HCT116 (cell line): ENCODE data around the gene ZSCAN5A. TPM values are rescaled to one million over a fixed set of nuclear protein-coding genes. Genes with fewer than 3 reads are reported as not detected.

ENCODE experiments used
- ATAC-seq: fragments of 200-7000 bp; cut with Tn5 transposase; 2 replicates; pipeline ENCODE4 v1.9.1; 2020; ENCODE audit warnings: mild to moderate bottlenecking, moderate library complexity
- BruUV-seq: library from RNA; stranded (reverse); fragments of 400-500 nt; replicated peaks from 2 replicates; lab custom pipeline; 2021; lab: Mats Ljungman, UMichigan
- CTCF ChIA-PET: fragments of 300-600 bp; sonication (Branson Sonifier 250); formaldehyde crosslinking; loops from one replicate; lab custom pipeline; 2021; ENCODE audit warnings: antibody characterized with exemption; lab: Charles Lee
- POLR2A ChIA-PET: fragments of 300-600, 350-600 bp; sonication (Branson Sonifier 250); formaldehyde crosslinking; loops from one replicate; lab custom pipeline; 2021; ENCODE audit warnings: antibody characterized with exemption; lab: Charles Lee
- RAD21 ChIA-PET, 2 experiments: fragments of 300-600 bp; sonication (Branson Sonifier 250); formaldehyde crosslinking; loops; one replicate each; lab custom pipeline; 2023; ENCODE audit warnings: low total read pairs in 2 of 2; ENCODE audit not compliant: uncharacterized antibody in 2 of 2, unreplicated experiment in 2 of 2, low non-redundant PET in 1 of 2; lab: Charles Lee
- DNase-seq: peaks from one replicate; pipeline ENCODE4 v3.0.0-alpha.2; 2010; ENCODE audit warnings: low read depth, low spot score
- H2AFZ ChIP-seq: fragments of 200-600 bp; shearing (Covaris generic), sonication (generic); 2 replicates; pipeline ENCODE4 v1.6.1; 2017; ENCODE audit warnings: low read depth, mixed run types, mixed read lengths, antibody characterized with exemption, low read length; ENCODE audit not compliant: poor library complexity, severe bottlenecking
- H3K27ac ChIP-seq: 2 replicates; pipeline ENCODE4 v1.5.1; 2012; ENCODE audit warnings: low read depth, low read length
- H3K27me3 ChIP-seq: fragments of 200-600 bp; sonication (generic); 2 replicates; pipeline ENCODE4 v1.6.1; 2016; ENCODE audit warnings: mixed run types, low read length, mixed read lengths; ENCODE audit not compliant: insufficient read depth
- H3K36me3 ChIP-seq, 2 experiments: fragments of 200-500 bp in 1 of 2; fragments of 200-600 bp in 1 of 2; sonication (Bioruptor generic) in 1 of 2; sonication (generic) in 1 of 2; 2 replicates each; pipeline versions ENCODE4 v1.5.1 to v1.6.1; 2014 to 2016; ENCODE audit warnings: low read length in 2 of 2, inconsistent platforms in 1 of 2, mixed read lengths in 1 of 2, mixed run types in 1 of 2; ENCODE audit not compliant: insufficient read depth in 2 of 2, control insufficient read depth in 1 of 2
- H3K4me1 ChIP-seq, 2 experiments: fragments of 200-600 bp in 1 of 2; sonication (generic) in 1 of 2; 2 replicates each; pipeline versions ENCODE4 v1.5.1 to v1.6.1; 2012 to 2017; ENCODE audit warnings: low read length in 2 of 2, inconsistent platforms in 1 of 2, mild to moderate bottlenecking in 1 of 2, mixed read lengths in 1 of 2, mixed run types in 1 of 2, moderate library complexity in 1 of 2; ENCODE audit not compliant: insufficient read depth in 2 of 2, control insufficient read depth in 1 of 2
- H3K4me2 ChIP-seq: fragments of 200-600 bp; sonication (generic); 2 replicates; pipeline ENCODE4 v1.6.1; 2017; ENCODE audit warnings: mixed run types, low read length, mixed read lengths
- H3K4me3 ChIP-seq, 2 experiments: fragments of 200-600 bp in 1 of 2; sonication (generic) in 1 of 2; replicated peaks in 1 of 2; 2 replicates each; pipeline ENCODE4 v1.5.1; 2011 to 2016; ENCODE audit warnings: low read length in 2 of 2, control low read depth in 1 of 2, low read depth in 1 of 2, mild to moderate bottlenecking in 1 of 2, mixed read lengths in 1 of 2, mixed run types in 1 of 2
- H3K79me2 ChIP-seq: fragments of 200-600 bp; sonication (generic); 2 replicates; pipeline ENCODE4 v1.6.1; 2017; ENCODE audit warnings: mild to moderate bottlenecking, mixed run types, low read length, moderate library complexity, mixed read lengths; ENCODE audit not compliant: insufficient read depth
- H3K9ac ChIP-seq: fragments of 200-600 bp; sonication (generic); 2 replicates; pipeline ENCODE4 v1.6.1; 2016; ENCODE audit warnings: low read length, mixed read lengths
- H3K9me2 ChIP-seq: fragments of 200-600 bp; sonication (generic), shearing (Covaris generic); 2 replicates; pipeline ENCODE4 v1.6.1; 2017; ENCODE audit warnings: mixed run types, mild to moderate bottlenecking, moderate library complexity; ENCODE audit not compliant: insufficient read depth
- H3K9me3 ChIP-seq, 2 experiments: fragments of 200-500 bp in 1 of 2; fragments of 200-600 bp in 1 of 2; sonication (Bioruptor generic) in 1 of 2; sonication (generic) in 1 of 2; 2 replicates each; pipeline ENCODE4 v1.6.1; 2014 to 2017; ENCODE audit warnings: low read length in 2 of 2, mixed read lengths in 2 of 2, inconsistent platforms in 1 of 2, low read depth in 1 of 2, mild to moderate bottlenecking in 1 of 2, mixed run types in 1 of 2, moderate library complexity in 1 of 2; ENCODE audit not compliant: control insufficient read depth in 1 of 2, insufficient read depth in 1 of 2
- H4K20me1 ChIP-seq: fragments of 200-600 bp; sonication (generic), shearing (Covaris generic); 2 replicates; pipeline ENCODE4 v1.6.1; 2017; ENCODE audit warnings: mixed run types, mild to moderate bottlenecking, moderate library complexity; ENCODE audit not compliant: insufficient read depth
- ATF3 ChIP-seq: IDR thresholded peaks from 2 replicates; pipeline ENCODE4 v1.6.1; 2012
- CBX3 ChIP-seq: IDR thresholded peaks from 2 replicates; pipeline ENCODE4 v1.6.1; 2012; ENCODE audit warnings: low read depth
- CEBPB ChIP-seq: IDR thresholded peaks from 2 replicates; pipeline ENCODE4 v1.6.1; 2012; ENCODE audit warnings: low read depth
- CTCF ChIP-seq, 3 experiments: fragments of 200-600 bp in 1 of 3; sonication (generic) in 1 of 3; IDR thresholded peaks in 2 of 3; conservative IDR thresholded peaks in 1 of 3; 2 replicates each; pipeline ENCODE4 v1.5.1; 2012 to 2017; ENCODE audit warnings: low read depth in 2 of 3, low read length in 2 of 3, antibody characterized with exemption in 1 of 3, borderline replicate concordance in 1 of 3, control low read depth in 1 of 3, mild to moderate bottlenecking in 1 of 3, mixed read lengths in 1 of 3, mixed run types in 1 of 3, moderate library complexity in 1 of 3; ENCODE audit not compliant: insufficient read depth in 1 of 3
- EGR1 ChIP-seq: IDR thresholded peaks from 2 replicates; pipeline ENCODE4 v1.6.1; 2012; ENCODE audit warnings: low read depth
- ELF1 ChIP-seq: IDR thresholded peaks from 2 replicates; pipeline ENCODE4 v1.6.1; 2012; ENCODE audit warnings: low read depth, borderline replicate concordance
- EZH2 ChIP-seq: fragments of 200-600 bp; sonication (generic); IDR thresholded peaks from 2 replicates; pipeline ENCODE4 v1.6.1; 2017; ENCODE audit warnings: antibody characterized with exemption, mixed run types
- EZH2phosphoT487 ChIP-seq: fragments of 200-600 bp; IDR thresholded peaks from 2 replicates; pipeline ENCODE4 v1.6.1; 2018; ENCODE audit warnings: antibody characterized with exemption, borderline replicate concordance
- POLR2A ChIP-seq: IDR thresholded peaks from 2 replicates; pipeline ENCODE4 v1.7.0; 2011; ENCODE audit warnings: borderline replicate concordance; ENCODE audit not compliant: insufficient read depth, insufficient read length; ENCODE audit errors: extremely low read depth
- RAD21 ChIP-seq: IDR thresholded peaks from 2 replicates; pipeline ENCODE4 v1.6.1; 2012; ENCODE audit warnings: low read depth, mild to moderate bottlenecking
- SIN3A ChIP-seq: IDR thresholded peaks from 2 replicates; pipeline ENCODE4 v1.6.1; 2012; ENCODE audit warnings: low read depth
- SP1 ChIP-seq: IDR thresholded peaks from 2 replicates; pipeline ENCODE4 v1.6.1; 2012; ENCODE audit warnings: low read depth
- SRF ChIP-seq: IDR thresholded peaks from 2 replicates; pipeline ENCODE4 v1.6.1; 2012; ENCODE audit warnings: low read depth
- YY1 ChIP-seq: IDR thresholded peaks from 2 replicates; pipeline ENCODE4 v1.6.1; 2011; ENCODE audit warnings: low read length, low read depth, moderate library complexity, mild to moderate bottlenecking; ENCODE audit not compliant: insufficient replicate concordance; ENCODE audit errors: extremely low read depth
- ZFX ChIP-seq: fragments of 450-650 bp; IDR thresholded peaks from 2 replicates; pipeline ENCODE4 v1.6.1; 2017
- ZNF274 ChIP-seq: fragments of 200-500 bp; sonication (Bioruptor generic); IDR thresholded peaks from 2 replicates; pipeline ENCODE4 v1.6.1; 2014; ENCODE audit warnings: mild to moderate bottlenecking, low read depth, low read length, inconsistent platforms
- intact Hi-C: fragments of 100-400 bp; cut with micrococcal nuclease; formaldehyde crosslinking; loops from 2 replicates; pipeline ENCODE4 v1.10.0; 2022
- total RNA-seq: library from RNA; stranded (reverse); gene quantifications from one replicate; pipeline ENCODE4 v1.2.1, GENCODE V29; 2021; ENCODE audit not compliant: unreplicated experiment

ZSCAN5A gene
- total RNA-seq, 1 experiment from 2014 or later = 9.2 TPM

GRCh38 chr19:56266051-56266450, 48.6 kb downstream of the ZSCAN5A start:
- Histone ChIP-seq H3K9me3 (no peaks in the 10 kb centered on the region), H4K20me1 (no peaks in the 10 kb centered on the region)
- DNase-seq = no peak
- RAD21 ChIA-PET = no interaction called here
- no peak for TF ChIP-seq ZFX
- no peak for TF ChIP-seq POLR2A
- no peak for TF ChIP-seq CTCF (IDR thresholded peaks at IDR 0.05 in 2 of 3, conservative IDR thresholded peaks at IDR 0.05 in 1 of 3; ENCODE audit: borderline replicate concordance in 1 of 3, insufficient read depth in 1 of 3, low read depth in 2 of 3, low read length in 2 of 3)
- TF ChIP-seq CBX3 = no peak
- no peak for TF ChIP-seq YY1
- TF ChIP-seq SP1 = no peak
- TF ChIP-seq, all 23 proteins: peak for 0
- Histone ChIP-seq H3K4me2 (no peak overlapping the region), H3K9ac (no peak overlapping the region), H3K4me3 (no peak overlapping the region), H3K27me3 (no peaks in the 10 kb centered on the region), H3K79me2 (no peaks in the 10 kb centered on the region), H3K9me2 (no peaks in the 10 kb centered on the region), H3K27ac (no peak overlapping the region), H3K4me1 (no peaks in the 10 kb centered on the region), H3K36me3 (no peaks in the 10 kb centered on the region), H2AFZ (no peak overlapping the region)
- POLR2A ChIA-PET = no interaction called here
- intact Hi-C loops = no loop called here
- CTCF ChIA-PET = interaction anchor here (1.1 to 2.9 kb wide), 5 partner anchors 12 to 200 kb away, joined by 3 to 20 read pairs (median 4); no protein-coding TSS in a partner anchor
- ATAC-seq = no peak
- BruUV-seq = no TSS peak

- DNase-seq = no peak
- Histone ChIP-seq H3K36me3 (no peaks in the 10 kb centered on the region), H3K4me1 (no peaks in the 10 kb centered on the region), H3K27ac (no peak overlapping the region), H3K9me2 (no peaks in the 10 kb centered on the region), H4K20me1 (no peaks in the 10 kb centered on the region), H2AFZ (no peak overlapping the region), H3K27me3 (no peaks in the 10 kb centered on the region), H3K4me2 (no peak overlapping the region), H3K79me2 (no peaks in the 10 kb centered on the region), H3K9ac (no peak overlapping the region), H3K4me3 (no peak overlapping the region), H3K9me3 (no peaks in the 10 kb centered on the region)
- no TSS peak for BruUV-seq
- ChIA-PET RAD21 (no interaction called here), POLR2A (no interaction called here), CTCF (interaction anchor here (1.0 kb wide), 1 partner anchor 10 kb away, joined by 8 read pairs; no protein-coding TSS in a partner anchor)
- intact Hi-C loops = no loop called here
- no peak for ATAC-seq
- TF ChIP-seq SP1 (no peak), ATF3 (no peak), SRF (no peak), ZFX (no peak), CEBPB (no peak), POLR2A (no peak), RAD21 (no peak), SIN3A (no peak), ELF1 (no peak), CTCF (IDR thresholded peaks at IDR 0.05 in 2 of 3, conservative IDR thresholded peaks at IDR 0.05 in 1 of 3; ENCODE audit: borderline replicate concordance in 1 of 3, insufficient read depth in 1 of 3, low read depth in 2 of 3, low read length in 2 of 3) (no peak), ZNF274 (no peak), EZH2 (no peak), EZH2phosphoT487 (no peak), EGR1 (no peak)
These were observed 51.3 kb downstream of the ZSCAN5A start for GRCh38 chr19:56263319-56263718.
